ENCODE measurements around the gene GRK5.

GRCh38 chr10:119448628-119449584, 241.5 kb downstream of the GRK5 start:
- TF ChIP-seq CTCF (IDR thresholded peaks at IDR 0.05) (no peak), EZH2 (IDR thresholded peaks at IDR 0.05) (no peak)
